Left lung (tissue), 10 donors: ENCODE measurements around the gene CLDN5. TPM values are rescaled to one million over a fixed set of nuclear protein-coding genes. Genes with fewer than 3 reads are reported as not detected.

ENCODE experiments used
- ATAC-seq: fragments of 200-7000 bp; cut with Tn5 transposase; one replicate; pipeline ENCODE4 v1.9.1; 2020; ENCODE audit warnings: moderate library complexity
- DNase-seq, 4 donors: peaks; one replicate each; pipeline ENCODE4 v3.0.0-alpha.2; 2013 to 2020
- H3K27ac ChIP-seq, 2 donors: fragments of 200-600 bp; sonication (generic) in 1 of 2; one replicate each; pipeline versions ENCODE4 v1.5.0 to v1.8.0; 2020 to 2021
- H3K27me3 ChIP-seq, 2 donors: fragments of 200-600 bp; sonication (generic) in 1 of 2; one replicate each; pipeline versions ENCODE4 v1.5.0 to v1.8.0; 2020 to 2021
- H3K36me3 ChIP-seq, 2 donors: fragments of 200-600 bp; sonication (generic) in 1 of 2; one replicate each; pipeline versions ENCODE4 v1.5.0 to v1.8.0; 2020 to 2021
- H3K4me1 ChIP-seq, 2 donors: fragments of 200-600 bp; one replicate each; pipeline ENCODE4 v1.8.0; 2021
- H3K4me3 ChIP-seq, 2 donors: fragments of 200-600 bp; sonication (generic) in 1 of 2; one replicate each; pipeline versions ENCODE4 v1.5.0 to v1.8.0; 2020 to 2021; ENCODE audit warnings: mild to moderate bottlenecking in 1 of 2
- H3K9me3 ChIP-seq, 2 donors: fragments of 200-600 bp; sonication (generic) in 1 of 2; one replicate each; pipeline versions ENCODE4 v1.5.0 to v1.8.0; 2020 to 2021
- CTCF ChIP-seq, 2 donors: fragments of 200-600 bp; sonication (generic) in 1 of 2; IDR thresholded peaks; one replicate each; pipeline versions ENCODE4 v1.5.0 to v1.8.0; 2021; ENCODE audit warnings: antibody characterized with exemption in 2 of 2
- intact Hi-C, 2 donors: fragments of 100-400 bp; cut with DNase I; formaldehyde crosslinking; loops; one replicate each; pipeline versions ENCODE4 v1.11.2 to v1.14.2; 2022
- polyA plus RNA-seq, 6 donors: library from polyadenylated mRNA; unstranded; fragments of 120-200 nt; gene quantifications; one replicate each; pipeline ENCODE4 v1.2.1, GENCODE V29; 2013; ENCODE audit not compliant: insufficient read length in 6 of 6
- total RNA-seq, 2 donors: library from RNA; stranded (reverse); fragmentation: NEBNext Ultra II Directional; extraction: Animal tissue kit (Norgen Biotek cat#: 25700); gene quantifications; one replicate each; pipeline ENCODE4 v1.2.1, GENCODE V29; 2021
- donor health status: DM: no; HTN: yes; CAD: no.
- donor health status: DM: no; HTN: no; CAD: no.

Gene CLDN5
- total and polyA plus RNA-seq, 8 donors = 56.4 to 90.7 (median 70.8) TPM

- intact Hi-C loops = no loop called here
- ATAC-seq = no peak
- Histone ChIP-seq H3K27me3 (no peaks in the 10 kb centered on the region), H3K9me3 (no peaks in the 10 kb centered on the region), H3K27ac (no peak overlapping the region), H3K36me3 (no peaks in the 10 kb centered on the region), H3K4me3 (no peak overlapping the region), H3K4me1 (peaks cover 0 to 12% of the 10 kb centered on the region in 2 donors)
- DNase-seq = no peak
- TF ChIP-seq CTCF (IDR thresholded peaks at IDR 0.05) = no peak
These were observed 45.8 kb upstream of the CLDN5 start for GRCh38 chr22:19569976-19570375.

- H3K27me3 ChIP-seq = no peaks in the 10 kb centered on the region
- no peaks in the 10 kb centered on the region for H3K36me3 ChIP-seq
- DNase-seq (no peak), ATAC-seq (no peak)
- peak overlapping the region in 1 of 2 donors; percentile 51 for H3K27ac ChIP-seq
- H3K9me3 ChIP-seq = no peaks in the 10 kb centered on the region
- H3K4me3 ChIP-seq = no peak overlapping the region
- TF ChIP-seq CTCF (IDR thresholded peaks at IDR 0.05) = no peak
- H3K4me1 ChIP-seq = peaks cover 0 to 12% of the 10 kb centered on the region in 2 donors
- intact Hi-C loops = no loop called here
These were observed 45.0 kb upstream of the CLDN5 start for GRCh38 chr22:19569276-19569640.

DNA sequence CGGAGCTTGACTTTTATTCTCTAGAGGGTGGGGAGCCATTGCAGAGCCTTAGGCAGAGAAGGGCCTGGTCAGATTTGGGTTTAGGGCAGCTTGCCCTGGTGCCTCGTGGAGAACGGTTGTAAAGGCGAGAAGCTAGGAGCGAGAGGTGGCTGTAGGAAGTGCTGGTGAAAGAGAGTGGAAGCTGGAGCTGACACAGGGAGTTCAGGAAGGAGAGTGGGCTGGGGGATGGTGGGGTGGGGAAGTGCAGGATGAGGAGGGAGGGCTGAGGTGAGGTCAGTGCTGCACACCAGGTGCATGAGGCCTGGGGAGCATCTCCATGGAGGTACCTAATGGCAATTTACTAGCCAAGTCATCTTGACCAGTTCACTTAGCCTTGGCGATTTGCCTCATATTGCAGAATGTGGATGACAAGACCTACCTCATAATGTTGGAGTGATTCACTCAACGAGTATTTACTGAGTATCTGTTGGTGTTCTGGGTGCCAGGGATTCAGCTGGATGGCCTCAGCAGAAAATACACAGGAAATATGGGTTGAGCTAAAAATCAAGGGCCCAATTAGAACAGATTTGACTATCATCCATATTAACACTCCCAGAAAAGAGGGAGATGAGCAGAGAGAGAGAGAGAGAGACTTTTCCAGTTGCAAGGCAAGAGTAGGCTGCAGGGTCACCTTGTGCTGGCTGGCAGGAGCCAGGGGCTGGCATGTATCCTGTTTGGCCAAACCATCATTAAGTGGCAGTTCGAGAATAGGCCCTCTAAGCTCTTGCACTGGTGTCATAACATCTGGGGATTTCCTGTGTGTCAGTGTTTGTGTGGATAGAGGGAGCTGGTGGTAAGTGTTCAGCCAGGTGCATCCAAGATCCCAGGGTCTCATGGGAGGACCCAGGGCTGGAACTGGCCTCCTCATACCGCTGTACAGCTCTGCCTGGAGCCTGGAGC, 44.4 kb upstream of the CLDN5 start:
- H3K36me3 ChIP-seq = no peaks in the 10 kb centered on the region
- no peaks in the 10 kb centered on the region for H3K27me3 ChIP-seq
- H3K27ac ChIP-seq = peak overlapping the region in 1 of 2 donors; percentile 51
- no peak overlapping the region for H3K4me3 ChIP-seq
- intact Hi-C loops = no loop called here
- TF ChIP-seq CTCF (IDR thresholded peaks at IDR 0.05) = no peak
- peaks cover 0 to 12% of the 10 kb centered on the region in 2 donors for H3K4me1 ChIP-seq
- ATAC-seq = no peak
- DNase-seq = no peak
- no peaks in the 10 kb centered on the region for H3K9me3 ChIP-seq

- Histone ChIP-seq H3K27ac (peak overlapping the region in 1 of 2 donors; percentile 51), H3K36me3 (no peaks in the 10 kb centered on the region), H3K27me3 (no peaks in the 10 kb centered on the region), H3K4me1 (peaks cover 0 to 12% of the 10 kb centered on the region in 2 donors), H3K4me3 (no peak overlapping the region), H3K9me3 (no peaks in the 10 kb centered on the region)
- DNase-seq (no peak), ATAC-seq (no peak)
- TF ChIP-seq CTCF (IDR thresholded peaks at IDR 0.05) = no peak
- intact Hi-C loops = no loop called here
These were observed 43.2 kb upstream of the CLDN5 start for GRCh38 chr22:19567157-19568009.
